GM18909 (cell line): ENCODE data around the gene SPATA24.
"Not testable (repeated sequence)": the region's sequence is repeated elsewhere in the genome, so short reads cannot be mapped to it uniquely, and the experiment has no call there.

ENCODE experiments used
- ATAC-seq: cut with Tn5 transposase; IDR thresholded peaks from one replicate; pipeline ENCODE4 v1.9.1; 2021; ENCODE audit warnings: mild to moderate bottlenecking; ENCODE audit not compliant: unreplicated experiment, poor library complexity

SPATA24 gene

DNA sequence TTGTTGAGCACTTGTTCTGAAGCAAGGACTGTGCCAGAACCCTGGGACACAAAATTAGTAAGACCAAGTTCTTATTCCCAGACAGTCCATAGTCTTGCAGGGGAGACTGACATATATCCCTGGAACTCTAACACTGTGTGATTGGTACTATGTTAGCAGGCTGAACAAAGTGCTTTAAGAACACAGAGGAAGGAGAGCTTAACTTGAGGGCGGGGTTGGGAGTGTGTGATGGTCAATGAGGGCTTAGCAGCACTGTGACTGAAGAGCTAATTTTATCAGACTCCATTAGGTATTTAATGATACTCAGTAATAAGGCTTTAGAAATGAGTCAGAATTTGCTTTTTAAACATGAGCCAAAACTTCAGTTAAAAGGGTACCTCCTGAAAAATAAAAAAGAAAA is 14.9 kb upstream of the SPATA24 start:
- ATAC-seq, result no peak

GRCh38 chr5:139417214-139417613 is 13.3 kb upstream of the SPATA24 start:
- no peak for ATAC-seq

GRCh38 chr5:139416651-139417050 is 12.8 kb upstream of the SPATA24 start:
- ATAC-seq, result no peak

DNA sequence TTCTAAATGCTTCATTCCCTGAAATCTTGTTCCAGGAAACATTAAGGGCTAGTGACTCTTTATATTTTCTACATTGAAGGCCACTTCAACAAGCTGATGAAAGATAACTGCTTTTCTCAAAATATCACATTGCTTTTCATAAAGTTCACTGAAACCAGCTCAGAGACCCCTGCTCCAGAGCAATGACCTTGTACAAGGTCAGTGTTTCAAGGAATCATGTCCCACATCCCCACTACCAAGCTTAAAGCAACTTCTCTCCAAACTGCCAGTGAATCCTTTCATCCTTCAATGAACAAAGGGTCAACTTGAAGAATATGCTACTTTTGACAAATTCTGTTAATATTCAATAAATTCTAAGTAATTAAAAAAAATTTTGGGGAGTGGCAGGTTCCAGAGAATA is 12.0 kb upstream of the SPATA24 start:
- ATAC-seq, result no peak

DNA sequence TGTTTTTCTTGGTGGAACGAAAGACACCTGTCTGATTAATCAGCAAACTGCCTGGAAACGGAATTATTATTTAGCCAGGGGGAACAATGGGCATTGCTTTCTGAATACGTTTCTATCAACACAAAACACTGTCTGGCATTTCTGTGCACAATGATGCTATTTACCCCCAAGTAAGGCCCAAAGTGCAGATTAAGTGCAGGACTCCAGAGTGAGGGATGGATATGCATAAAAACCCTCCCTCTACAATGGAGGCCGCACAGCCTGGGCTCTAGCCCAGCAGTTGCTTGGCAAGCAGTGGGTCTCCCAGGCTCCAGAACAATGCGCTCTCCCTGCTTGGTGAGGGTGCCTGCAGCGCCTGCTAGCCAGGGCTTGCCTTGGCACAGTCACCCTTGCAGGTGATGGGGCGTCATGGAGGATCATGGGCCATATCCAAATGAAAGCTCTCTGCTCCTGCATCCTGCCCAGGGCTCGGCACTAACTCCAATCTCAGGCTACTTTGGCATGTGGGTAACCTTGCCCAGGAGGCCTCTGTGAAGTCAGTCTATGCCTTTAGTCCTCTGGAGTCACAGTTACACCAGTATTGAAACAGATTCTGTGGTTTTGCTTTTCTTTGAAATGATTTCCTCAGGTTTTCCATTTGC is 11.5 kb upstream of the SPATA24 start:
- ATAC-seq, result no peak

DNA sequence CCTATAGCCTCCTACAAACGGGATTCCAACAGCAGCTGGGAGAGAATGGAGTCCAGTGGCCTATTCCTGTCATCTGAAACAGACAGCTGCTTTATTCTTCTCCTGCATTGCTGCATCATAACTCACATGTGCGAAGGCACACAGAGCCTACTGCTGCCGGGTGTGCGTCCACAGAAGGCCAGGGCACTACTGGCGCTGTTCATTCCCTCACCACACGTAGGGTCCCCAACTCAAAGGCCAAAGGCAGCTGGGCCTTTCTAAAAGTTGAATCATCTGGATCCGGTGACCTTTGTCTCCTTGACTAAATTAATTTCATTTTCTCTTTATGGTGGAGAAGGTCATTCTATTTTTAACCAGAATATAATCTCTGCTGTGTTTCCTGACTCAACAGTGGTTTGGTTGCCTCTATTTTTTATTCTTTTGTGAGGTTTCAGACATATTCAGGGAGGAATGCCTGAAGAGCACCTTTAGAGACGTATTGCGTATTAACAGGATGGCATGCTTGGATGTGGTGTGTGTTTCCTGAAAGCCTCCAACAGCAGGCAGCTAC is 10.8 kb upstream of the SPATA24 start:
- ATAC-seq, result no peak

GRCh38 chr5:139413963-139414362 is 10.1 kb upstream of the SPATA24 start:
- peak; percentile 60 for ATAC-seq

DNA sequence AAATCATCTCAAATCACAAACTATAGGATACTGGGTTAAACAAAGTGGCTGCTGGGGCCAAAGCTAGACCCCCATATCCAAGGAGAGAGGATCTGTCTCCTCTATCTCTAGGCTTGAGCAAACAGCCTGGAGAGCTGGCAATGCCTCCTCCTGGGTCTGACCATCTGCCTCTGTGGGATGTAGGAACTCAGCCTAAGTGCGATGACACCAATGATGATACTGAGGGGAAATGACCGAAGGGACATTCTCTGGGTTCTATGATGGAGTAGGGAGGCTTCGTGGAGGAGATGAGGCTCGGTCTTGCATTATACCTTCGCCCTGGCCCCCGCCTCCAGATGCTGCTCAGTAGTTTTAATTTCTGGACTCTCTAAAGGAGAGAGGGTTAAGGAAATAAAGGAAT is 9.3 kb upstream of the SPATA24 start:
- no peak for ATAC-seq

GRCh38 chr5:139410993-139411828 is 7.3 kb upstream of the SPATA24 start:
- ATAC-seq, result no peak

GRCh38 chr5:139410121-139410992 is 6.5 kb upstream of the SPATA24 start:
- no peak for ATAC-seq

DNA sequence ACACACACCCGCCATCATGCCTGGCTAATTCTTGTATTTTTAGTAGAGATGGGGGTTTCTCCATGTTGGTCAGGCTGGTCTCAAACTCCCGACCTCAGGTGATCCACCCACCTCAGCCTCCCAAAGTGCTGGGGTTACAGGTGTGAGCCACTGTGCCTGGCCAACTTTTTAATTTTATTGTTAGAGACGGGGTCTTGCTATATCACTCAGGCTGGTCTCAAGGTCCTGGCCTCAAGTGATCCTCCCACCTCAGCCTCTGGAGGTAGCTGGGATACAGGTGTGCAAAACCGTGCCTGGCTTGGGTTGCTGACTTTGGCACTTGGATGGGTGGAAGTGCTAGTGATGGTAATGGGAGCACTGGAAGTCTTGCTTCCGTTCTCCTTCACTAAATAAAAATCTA is 5.2 kb upstream of the SPATA24 start:
- ATAC-seq, result not testable (repeated sequence)

DNA sequence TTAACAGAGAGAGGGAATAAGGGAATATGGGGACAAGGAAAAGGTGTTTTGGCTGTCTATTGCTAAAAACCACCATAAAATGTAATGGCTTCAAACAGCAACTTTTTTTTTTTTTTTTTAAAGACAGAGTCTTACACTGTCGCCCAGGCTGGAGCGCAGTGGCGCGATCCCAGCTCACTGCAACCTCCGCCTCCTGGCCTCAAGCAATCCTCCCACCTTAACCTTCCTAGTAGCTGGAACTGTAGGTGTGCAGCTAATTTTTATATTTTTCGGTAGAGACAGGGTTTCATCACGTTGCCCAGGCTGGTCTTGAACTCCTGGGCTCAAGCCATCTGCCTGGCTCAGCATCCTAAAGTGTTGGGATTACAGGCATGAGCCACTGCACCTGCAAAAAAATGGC is 4.3 kb upstream of the SPATA24 start:
- no peak for ATAC-seq

DNA sequence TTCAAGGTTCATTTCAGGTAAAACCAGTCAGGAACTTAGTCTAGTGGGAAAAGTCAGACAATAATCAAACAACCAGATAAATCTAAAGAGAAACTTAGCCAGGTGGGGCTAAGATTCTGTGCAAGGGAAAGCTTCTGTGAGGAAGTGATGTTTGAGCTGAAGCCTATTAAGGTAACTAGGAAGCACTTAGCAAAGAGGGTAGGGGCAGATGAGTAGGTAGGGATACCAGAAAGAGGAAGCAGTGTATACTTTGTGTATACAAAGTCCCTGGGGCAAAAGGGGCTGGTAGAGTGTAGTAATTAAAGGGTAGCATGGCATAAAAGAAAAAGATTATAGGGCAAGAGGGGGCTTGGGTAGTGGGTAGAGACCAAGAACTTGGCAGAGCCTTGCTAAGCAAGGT is 3.6 kb upstream of the SPATA24 start:
- no peak for ATAC-seq

GRCh38 chr5:139406963-139407362 is 3.1 kb upstream of the SPATA24 start:
- no peak for ATAC-seq

GRCh38 chr5:139404484-139404840 is 573 bp upstream of the SPATA24 start:
- no peak for ATAC-seq

- ATAC-seq, result peak; percentile 3
Measured at GRCh38 chr5:139403418-139403786, 487 bp downstream of the SPATA24 start.

GRCh38 chr5:139402561-139403158 is 1.2 kb downstream of the SPATA24 start:
- ATAC-seq, result no peak

GRCh38 chr5:139401546-139401945 is 2.3 kb downstream of the SPATA24 start:
- no peak for ATAC-seq

GRCh38 chr5:139399501-139400121 is 4.3 kb downstream of the SPATA24 start:
- ATAC-seq, result no peak

DNA sequence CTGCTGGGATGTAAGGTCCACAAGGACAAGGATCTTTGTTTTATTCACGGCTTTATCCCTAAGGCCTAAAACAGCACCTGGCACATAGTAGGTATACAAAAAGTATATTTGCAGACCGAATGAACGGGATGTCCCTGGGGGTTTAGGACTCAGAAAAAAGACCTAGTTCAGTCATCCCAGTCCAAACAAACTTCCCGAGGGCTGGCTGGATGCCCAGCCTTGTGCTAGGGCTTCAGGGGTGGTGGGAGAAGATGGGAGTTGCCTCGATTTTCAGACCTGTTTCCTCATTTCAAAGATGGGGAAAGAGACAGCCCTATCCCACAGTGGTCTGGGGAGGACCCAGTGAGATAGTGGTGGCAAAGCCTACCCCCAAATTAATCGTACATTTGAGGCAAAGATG is 6.0 kb downstream of the SPATA24 start:
- ATAC-seq, result no peak
